Body of pancreas (tissue), 4 donors: ENCODE measurements around the gene CUZD1.

Source experiments
- CTCF ChIP-seq, 7 experiments: fragments of 450-650 bp in 4 of 7; fragments of 200-600 bp in 3 of 7; sonication (generic) in 3 of 7; IDR thresholded peaks; one replicate each; pipeline ENCODE4 v1.5.1; 2016 to 2019; ENCODE audit warnings: antibody characterized with exemption in 7 of 7
- POLR2A ChIP-seq, 3 donors: fragments of 450-650 bp; IDR thresholded peaks; one replicate each; pipeline ENCODE4 v1.6.1; 2016; ENCODE audit warnings: antibody characterized with exemption in 3 of 3, mild to moderate bottlenecking in 2 of 3

GRCh38 chr10:122859527-122859926 lies 13.9 kb upstream of the CUZD1 start:
- TF ChIP-seq CTCF (IDR thresholded peaks at IDR 0.05) (no peak), POLR2A (IDR thresholded peaks at IDR 0.05) (no peak)
